ENCODE measurements around the gene C9orf153.

DNA sequence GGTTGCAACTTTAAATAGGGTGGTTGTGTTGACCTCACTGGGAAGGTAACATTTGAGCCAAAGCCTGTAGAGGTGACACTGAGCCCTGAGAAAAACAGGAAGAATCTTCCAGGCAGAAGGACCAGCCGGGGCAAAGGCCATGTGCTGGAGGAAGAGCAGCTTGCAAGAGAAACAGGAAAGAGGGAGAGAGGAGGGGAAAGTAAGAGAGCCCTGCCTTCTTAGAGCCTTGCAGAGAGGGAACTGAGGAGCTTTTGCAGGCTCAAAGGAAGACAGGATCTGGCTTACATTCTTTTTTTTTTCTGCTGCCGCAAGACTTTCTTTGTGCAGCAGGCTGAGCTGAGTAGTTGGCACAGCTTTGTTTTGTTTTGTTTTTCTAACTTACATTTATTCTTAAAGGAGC, 17.4 kb downstream of the C9orf153 start:
- TF ChIP-seq POLR2A (IDR thresholded peaks at IDR 0.05) (no peak), CTCF (IDR thresholded peaks at IDR 0.05) (no peak)
